Endodermal cell (in vitro differentiated cells): ENCODE data around the gene ATRNL1. TPM values are rescaled to one million over a fixed set of nuclear protein-coding genes. Genes with fewer than 3 reads are reported as not detected.
"Not testable (repeated sequence)": the region's sequence is repeated elsewhere in the genome, so short reads cannot be mapped to it uniquely, and the experiment has no call there.

Experiments
- DNase-seq: peaks from one replicate; pipeline ENCODE4 v3.0.0-alpha.2; 2017
- H3K27ac ChIP-seq: 2 replicates; pipeline ENCODE4 v1.5.1; 2013; ENCODE audit warnings: mild to moderate bottlenecking, low read depth, low read length, moderate library complexity
- H3K27me3 ChIP-seq: 2 replicates; pipeline ENCODE4 v1.6.1; 2013; ENCODE audit warnings: mild to moderate bottlenecking, low read length, moderate library complexity; ENCODE audit not compliant: insufficient read depth, control insufficient read depth, poor library complexity, severe bottlenecking
- H3K36me3 ChIP-seq: 2 replicates; pipeline ENCODE4 v1.7.0; 2013; ENCODE audit warnings: mild to moderate bottlenecking, low read length, moderate library complexity; ENCODE audit not compliant: control insufficient read depth, insufficient read depth
- H3K4me1 ChIP-seq: one replicate; pipeline ENCODE4 v1.7.0; 2013; ENCODE audit warnings: low read length; ENCODE audit not compliant: control insufficient read depth, insufficient read depth
- H3K4me3 ChIP-seq: 2 replicates; pipeline ENCODE4 v1.5.1; 2013; ENCODE audit warnings: mild to moderate bottlenecking, low read length, moderate library complexity
- H3K9ac ChIP-seq: 2 replicates; pipeline ENCODE4 v1.6.1; 2013; ENCODE audit warnings: mild to moderate bottlenecking, low read length, moderate library complexity; ENCODE audit not compliant: poor library complexity, severe bottlenecking; ENCODE audit errors: extremely low read depth
- H3K9me3 ChIP-seq: 2 replicates; pipeline ENCODE4 v1.6.1; 2013; ENCODE audit warnings: mild to moderate bottlenecking, low read length, moderate library complexity; ENCODE audit not compliant: control insufficient read depth
- H3K27ac Mint-ChIP-seq: 2 replicates; pipeline ENCODE4 v1.8.0; 2020; ENCODE audit warnings: mixed read lengths
- H3K27me3 Mint-ChIP-seq: 2 replicates; pipeline ENCODE4 v1.8.0; 2021; ENCODE audit warnings: mild to moderate bottlenecking, mixed read lengths; ENCODE audit not compliant: insufficient read depth
- H3K36me3 Mint-ChIP-seq: 2 replicates; pipeline ENCODE4 v1.8.0; 2020; ENCODE audit warnings: low read depth, mixed read lengths
- H3K4me1 Mint-ChIP-seq: 2 replicates; pipeline ENCODE4 v1.8.0; 2020; ENCODE audit warnings: mixed read lengths
- H3K4me3 Mint-ChIP-seq: 2 replicates; pipeline ENCODE4 v1.8.0; 2020; ENCODE audit warnings: mild to moderate bottlenecking, moderate library complexity, mixed read lengths
- H3K9me3 Mint-ChIP-seq: 2 replicates; pipeline ENCODE4 v1.8.0; 2020; ENCODE audit warnings: mild to moderate bottlenecking, mixed read lengths
- WGBS, 2 experiments: methylation state at CpG; one replicate each; pipeline versions ENCODE4 v1.1.5 to v1.1.7; 2013; ENCODE audit warnings: missing lambda C conversion rate in 2 of 2, mixed read lengths in 1 of 2; ENCODE audit not compliant: insufficient coverage in 1 of 2, insufficient read length in 1 of 2; 5-methylcytosine and 5-hydroxymethylcytosine counted together
- total RNA-seq, 2 donors: library from RNA; stranded (reverse); fragmentation: NEBNext Ultra II Directional in 1 of 2; extraction: Animal tissue kit (Norgen Biotek cat#: 25700) in 1 of 2; gene quantifications; 2 replicates in 1 of 2; 3 replicates in 1 of 2; pipeline ENCODE4 v1.2.1, GENCODE V29; 2021
- TF ChIP-seq, protein P1 (sequence below): fragments of 200-600 bp; sonication (generic); conservative IDR thresholded peaks from 2 replicates; pipeline ENCODE4 v1.5.0; 2021; ENCODE audit warnings: antibody characterized with exemption, mild to moderate bottlenecking

The ATRNL1 gene
- total RNA-seq, 2 donors from 2014 or later, result 8.0 to 9.0 TPM

DNA sequence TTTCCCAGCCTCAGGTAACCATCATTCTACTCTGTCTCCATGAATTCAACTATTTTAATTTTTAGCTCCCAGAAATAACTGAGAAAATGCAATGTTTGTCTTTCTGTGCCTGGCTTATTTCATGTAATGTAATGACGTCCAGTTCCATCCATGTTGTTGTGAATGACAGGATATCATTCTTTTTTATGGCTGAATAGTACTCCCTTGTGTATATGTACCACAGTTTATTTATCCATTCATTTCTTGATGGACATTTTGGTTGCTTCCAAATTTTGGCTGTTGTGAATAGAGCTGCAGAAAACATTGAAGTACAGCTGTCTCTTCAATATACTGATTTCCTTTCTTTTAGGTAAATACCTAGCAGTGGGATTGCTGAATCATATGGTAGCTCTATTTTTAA is 10.5 kb downstream of the ATRNL1 start:
- H3K36me3 Mint-ChIP-seq, result peaks cover 14% of the 10 kb centered on the region
- no peaks in the 10 kb centered on the region for H3K36me3 ChIP-seq
- H3K27me3 ChIP-seq, result peaks cover 13% of the 10 kb centered on the region
- no peaks in the 10 kb centered on the region for H3K4me1 Mint-ChIP-seq
- TF ChIP-seq, protein P1, sequence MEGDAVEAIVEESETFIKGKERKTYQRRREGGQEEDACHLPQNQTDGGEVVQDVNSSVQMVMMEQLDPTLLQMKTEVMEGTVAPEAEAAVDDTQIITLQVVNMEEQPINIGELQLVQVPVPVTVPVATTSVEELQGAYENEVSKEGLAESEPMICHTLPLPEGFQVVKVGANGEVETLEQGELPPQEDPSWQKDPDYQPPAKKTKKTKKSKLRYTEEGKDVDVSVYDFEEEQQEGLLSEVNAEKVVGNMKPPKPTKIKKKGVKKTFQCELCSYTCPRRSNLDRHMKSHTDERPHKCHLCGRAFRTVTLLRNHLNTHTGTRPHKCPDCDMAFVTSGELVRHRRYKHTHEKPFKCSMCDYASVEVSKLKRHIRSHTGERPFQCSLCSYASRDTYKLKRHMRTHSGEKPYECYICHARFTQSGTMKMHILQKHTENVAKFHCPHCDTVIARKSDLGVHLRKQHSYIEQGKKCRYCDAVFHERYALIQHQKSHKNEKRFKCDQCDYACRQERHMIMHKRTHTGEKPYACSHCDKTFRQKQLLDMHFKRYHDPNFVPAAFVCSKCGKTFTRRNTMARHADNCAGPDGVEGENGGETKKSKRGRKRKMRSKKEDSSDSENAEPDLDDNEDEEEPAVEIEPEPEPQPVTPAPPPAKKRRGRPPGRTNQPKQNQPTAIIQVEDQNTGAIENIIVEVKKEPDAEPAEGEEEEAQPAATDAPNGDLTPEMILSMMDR, result no peak
- H3K27ac Mint-ChIP-seq, result no peak overlapping the region
- no peak overlapping the region for H3K9ac ChIP-seq
- H3K4me3 Mint-ChIP-seq, result no peak overlapping the region
- H3K4me1 ChIP-seq, result no peaks in the 10 kb centered on the region
- WGBS, 2 experiments, result 100% methylated on average over 1 of the region's 1 CpG
- DNase-seq, result no peak
- peaks cover 10% of the 10 kb centered on the region for H3K27me3 Mint-ChIP-seq
- H3K9me3 ChIP-seq, result peaks cover 59% of the 10 kb centered on the region
- peaks cover 53% of the 10 kb centered on the region for H3K9me3 Mint-ChIP-seq
- no peak overlapping the region for H3K4me3 ChIP-seq
- no peak overlapping the region for H3K27ac ChIP-seq

- not testable (repeated sequence) for H3K4me1 Mint-ChIP-seq, H3K27me3 Mint-ChIP-seq, H3K4me1 ChIP-seq, H3K4me3 Mint-ChIP-seq, H3K27me3 ChIP-seq, H3K4me3 ChIP-seq, H3K27ac Mint-ChIP-seq, H3K9ac ChIP-seq, H3K27ac ChIP-seq, H3K36me3 ChIP-seq, DNase-seq
- H3K9me3 ChIP-seq, result peaks cover 59% of the 10 kb centered on the region
- peaks cover 14% of the 10 kb centered on the region for H3K36me3 Mint-ChIP-seq
- H3K9me3 Mint-ChIP-seq, result peaks cover 53% of the 10 kb centered on the region
- 87 to 94% methylated on average over 3 to 5 of the region's 5 CpGs for WGBS, 2 experiments
Observed at GRCh38 chr10:115105411-115105810, 12.2 kb downstream of the ATRNL1 start.

DNA sequence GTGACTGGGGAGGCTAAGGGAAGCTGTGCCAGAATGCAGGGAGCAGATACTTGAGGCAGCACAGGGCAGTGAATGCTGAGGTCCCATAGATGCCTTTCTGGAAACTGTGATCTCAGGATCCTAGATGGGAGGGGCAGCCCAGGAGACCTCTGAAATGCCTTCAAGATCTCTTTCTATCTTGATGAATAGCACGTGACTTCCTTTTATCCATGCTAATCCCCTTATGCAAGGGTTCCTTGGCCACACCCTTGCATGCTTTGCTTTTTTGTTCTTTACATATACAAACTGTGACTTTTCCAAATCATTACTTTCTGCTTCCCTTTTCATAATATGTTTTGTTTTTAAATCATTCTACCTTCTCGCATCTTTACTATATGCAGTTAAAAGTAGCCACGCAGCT is 14.7 kb downstream of the ATRNL1 start:
- no peak overlapping the region for H3K4me3 ChIP-seq
- TF ChIP-seq, protein P1, result no peak
- Mint-ChIP-seq H3K9me3 (peaks cover 53% of the 10 kb centered on the region), H3K27ac (no peak overlapping the region), H3K27me3 (no peaks in the 10 kb centered on the region), H3K4me1 (no peaks in the 10 kb centered on the region), H3K4me3 (no peak overlapping the region), H3K36me3 (peaks cover 14% of the 10 kb centered on the region)
- H3K27ac ChIP-seq, result no peak overlapping the region
- DNase-seq, result no peak
- H3K4me1 ChIP-seq, result no peaks in the 10 kb centered on the region
- no peak overlapping the region for H3K9ac ChIP-seq
- H3K36me3 ChIP-seq, result no peaks in the 10 kb centered on the region
- no peaks in the 10 kb centered on the region for H3K27me3 ChIP-seq
- 94 to 100% methylated on average over 1 to 3 of the region's 3 CpGs for WGBS, 2 experiments
- peaks cover 47% of the 10 kb centered on the region for H3K9me3 ChIP-seq

GRCh38 chr10:115117301-115117700 is 24.1 kb downstream of the ATRNL1 start:
- H3K9me3 ChIP-seq, result no peaks in the 10 kb centered on the region
- no peak overlapping the region for H3K27ac Mint-ChIP-seq
- H3K9me3 Mint-ChIP-seq, result peaks cover 13% of the 10 kb centered on the region
- no peak overlapping the region for H3K4me3 Mint-ChIP-seq
- H3K27ac ChIP-seq, result no peak overlapping the region
- 90 to 100% methylated on average over 1 to 3 of the region's 3 CpGs for WGBS, 2 experiments
- no peaks in the 10 kb centered on the region for H3K27me3 ChIP-seq
- no peaks in the 10 kb centered on the region for H3K4me1 ChIP-seq
- DNase-seq, result no peak
- no peaks in the 10 kb centered on the region for H3K36me3 ChIP-seq
- no peak overlapping the region for H3K9ac ChIP-seq
- TF ChIP-seq, protein P1, result no peak
- H3K4me1 Mint-ChIP-seq, result no peaks in the 10 kb centered on the region
- no peaks in the 10 kb centered on the region for H3K36me3 Mint-ChIP-seq
- H3K4me3 ChIP-seq, result no peak overlapping the region
- no peaks in the 10 kb centered on the region for H3K27me3 Mint-ChIP-seq
